CD4-positive, alpha-beta T cell treated with Interleukin-21 for 1 hour (primary cell): ENCODE results near the gene HDAC11.

Experiments
- DNase-seq: peaks from one replicate; pipeline ENCODE4 v3.0.0-alpha.2; 2020

HDAC11 gene

GRCh38 chr3:13545952-13546454 is 65.9 kb downstream of the HDAC11 start:
- no peak for DNase-seq

GRCh38 chr3:13546667-13547171 is 66.6 kb downstream of the HDAC11 start:
- no peak for DNase-seq

GRCh38 chr3:13547591-13548371 is 67.7 kb downstream of the HDAC11 start:
- DNase-seq: no peak

- DNase-seq: no peak
These were observed 68.9 kb downstream of the HDAC11 start, which contains the start of gene FBLN2 for GRCh38 chr3:13548696-13549622. TSS of gene FBLN2 (plus strand) at chr3:13549125. CDS start at chr3:13570356, 21,231 bp downstream.

GRCh38 chr3:13549623-13550422 is 69.7 kb downstream of the HDAC11 start:
- peak; percentile 5 for DNase-seq

GRCh38 chr3:13550423-13550690 is 70.3 kb downstream of the HDAC11 start:
- no peak for DNase-seq

GRCh38 chr3:13550791-13551360 is 70.8 kb downstream of the HDAC11 start:
- DNase-seq: no peak

GRCh38 chr3:13552857-13553652 is 72.9 kb downstream of the HDAC11 start:
- DNase-seq: no peak

GRCh38 chr3:13553686-13554085 is 73.6 kb downstream of the HDAC11 start:
- DNase-seq: no peak

GRCh38 chr3:13555753-13556152 is 75.6 kb downstream of the HDAC11 start:
- no peak for DNase-seq
